NCI-H2081 (cell line): Measurements from ENCODE around the gene ABCC5.
"Not testable (repeated sequence)": the region's sequence is repeated elsewhere in the genome, so short reads cannot be mapped to it uniquely, and the experiment has no call there.

Source experiments
- DNase-seq, 2 experiments: peaks; one replicate each; lab custom pipeline; 2025; lab: John Stamatoyannopoulos, UW

ABCC5 gene

DNA sequence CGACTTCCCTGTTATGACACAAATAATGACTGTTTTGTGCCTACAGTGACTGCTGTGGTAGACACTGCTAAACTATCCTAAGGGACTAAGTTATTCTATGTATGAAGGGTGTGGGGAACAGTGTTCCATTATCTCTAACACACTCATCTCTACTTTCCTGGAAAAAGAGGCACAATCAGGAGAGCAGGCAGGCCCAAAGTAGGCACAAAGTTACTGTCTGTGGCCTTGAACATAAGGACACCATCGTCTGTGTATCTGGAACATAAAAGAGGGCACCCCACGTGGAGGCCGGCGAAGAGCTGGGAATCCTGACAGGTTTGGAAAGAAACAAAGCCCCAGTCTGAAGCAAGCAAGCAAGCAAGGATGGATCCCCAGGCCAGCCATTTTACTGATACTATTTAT, 1.5 kb downstream of the ABCC5 start:
- no peak for DNase-seq

DNA sequence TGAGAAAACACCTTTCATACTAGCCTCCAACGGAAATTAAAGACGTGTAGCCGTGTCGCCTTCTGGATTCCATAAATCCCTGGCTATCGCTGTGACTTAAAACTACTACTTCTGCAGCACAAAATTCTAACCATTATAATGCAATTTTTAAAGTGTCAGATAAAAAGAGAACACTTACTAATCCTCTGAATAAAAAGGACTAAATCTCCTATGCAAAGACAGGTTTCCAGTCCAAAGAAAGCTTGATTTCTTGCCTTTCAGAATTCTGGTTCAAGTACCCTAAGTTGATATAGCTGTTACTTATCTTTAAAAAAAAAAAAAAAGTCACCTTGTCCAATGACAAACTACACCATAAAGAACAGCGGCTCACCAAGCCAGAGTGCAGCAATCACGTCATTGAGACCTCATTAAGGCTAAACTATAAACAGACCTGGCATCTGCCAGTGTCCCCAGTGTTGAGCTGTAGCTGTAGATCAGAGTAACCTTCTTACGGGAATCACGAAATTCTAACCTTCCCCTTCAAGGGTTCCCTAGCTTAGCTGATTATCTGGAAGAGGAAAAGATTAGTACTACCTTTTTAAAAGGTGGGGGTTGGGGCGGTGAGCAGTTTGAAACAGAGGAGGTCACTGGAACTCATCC, 2.2 kb downstream of the ABCC5 start:
- peak; percentile 40 to 75 for DNase-seq

DNA sequence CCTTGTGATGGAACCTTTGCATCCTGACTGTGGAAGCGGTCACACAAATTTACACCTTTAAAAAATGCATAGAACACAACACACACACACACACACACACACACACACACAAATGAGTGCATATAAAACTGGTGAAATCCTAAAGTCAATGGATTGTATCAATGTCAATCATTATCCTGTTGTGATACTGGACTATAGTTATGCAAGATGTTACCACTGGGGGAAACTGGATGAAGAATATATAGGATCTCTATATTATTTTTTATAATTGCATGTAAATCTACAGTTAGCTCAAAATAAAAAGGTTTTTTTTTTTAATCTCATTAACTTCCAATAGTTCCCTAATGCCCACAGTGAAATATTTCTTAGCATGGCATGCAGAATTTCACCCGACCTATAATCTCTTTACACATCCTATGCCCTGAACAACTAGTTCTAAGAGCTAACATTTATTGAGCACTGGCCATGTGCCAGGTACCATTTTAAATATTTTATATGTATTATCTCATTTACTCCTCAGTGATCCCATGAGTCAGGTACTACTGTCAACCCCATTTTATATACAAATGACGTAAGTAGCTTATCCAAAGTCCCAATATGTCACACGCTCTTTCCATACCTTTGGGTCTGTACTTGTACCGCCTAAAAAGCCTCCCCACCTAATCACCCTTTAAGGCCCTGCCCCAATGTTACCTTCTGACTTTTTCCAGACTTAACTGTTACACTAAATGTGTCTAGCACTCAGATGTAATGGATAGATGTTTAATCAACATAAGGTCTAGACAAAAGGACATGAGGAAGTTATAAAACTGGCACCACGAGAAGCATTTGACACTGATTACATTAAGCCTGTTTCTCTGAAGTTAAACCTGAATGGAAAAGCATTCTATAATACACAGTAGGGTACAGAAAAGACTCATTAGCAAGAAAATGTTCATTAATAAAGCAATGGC, 5.5 kb downstream of the ABCC5 start:
- DNase-seq, result no peak

DNA sequence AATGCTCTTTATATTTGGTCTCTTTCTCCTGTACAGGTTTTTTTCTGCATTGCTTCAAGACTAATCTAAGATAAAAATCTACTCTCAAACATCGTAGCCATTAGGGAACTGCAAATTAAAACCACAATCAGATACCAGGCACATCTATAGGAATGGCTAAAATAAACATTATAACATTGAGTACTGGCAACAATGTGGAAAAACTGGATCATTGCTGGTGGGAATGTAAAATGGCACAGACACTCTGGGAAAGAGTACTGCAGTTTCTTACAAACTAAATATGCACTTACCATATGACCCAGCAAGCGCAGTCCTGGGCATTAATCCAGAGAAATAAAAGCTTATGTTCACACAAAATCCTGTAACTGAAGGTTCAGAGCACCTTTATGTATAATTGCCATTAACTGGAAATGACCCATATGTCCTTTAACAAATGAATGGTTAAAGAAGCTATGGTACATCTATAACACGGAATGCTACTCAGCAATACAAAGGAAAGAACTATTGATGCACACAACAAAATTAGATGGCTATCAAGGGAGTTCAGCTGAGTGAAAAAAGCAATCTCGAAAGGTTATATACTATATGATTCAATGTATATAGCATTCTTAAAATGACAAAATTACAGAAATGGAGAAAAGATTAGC, 6.3 kb downstream of the ABCC5 start:
- no peak for DNase-seq

DNA sequence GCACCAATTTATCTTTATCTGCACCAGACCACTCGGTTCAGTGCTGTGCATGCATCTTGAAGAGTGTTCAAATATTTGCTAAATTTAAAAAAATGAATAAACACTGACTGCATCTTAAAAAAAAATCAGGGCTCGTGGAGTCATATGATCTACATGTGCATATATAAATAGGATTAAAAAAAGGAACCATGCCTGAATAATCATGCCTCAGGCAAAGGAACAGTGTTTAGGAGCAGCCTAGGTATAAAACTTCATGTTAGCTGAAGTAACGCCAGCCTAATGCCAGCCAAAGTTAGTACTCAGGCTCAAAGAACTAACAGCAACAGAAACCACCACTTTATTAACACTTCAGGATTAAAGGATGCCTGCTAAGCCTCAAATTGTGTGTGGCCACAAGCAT, 9.5 kb downstream of the ABCC5 start:
- DNase-seq, result peak in 1 of 2 experiments; percentile 35

DNA sequence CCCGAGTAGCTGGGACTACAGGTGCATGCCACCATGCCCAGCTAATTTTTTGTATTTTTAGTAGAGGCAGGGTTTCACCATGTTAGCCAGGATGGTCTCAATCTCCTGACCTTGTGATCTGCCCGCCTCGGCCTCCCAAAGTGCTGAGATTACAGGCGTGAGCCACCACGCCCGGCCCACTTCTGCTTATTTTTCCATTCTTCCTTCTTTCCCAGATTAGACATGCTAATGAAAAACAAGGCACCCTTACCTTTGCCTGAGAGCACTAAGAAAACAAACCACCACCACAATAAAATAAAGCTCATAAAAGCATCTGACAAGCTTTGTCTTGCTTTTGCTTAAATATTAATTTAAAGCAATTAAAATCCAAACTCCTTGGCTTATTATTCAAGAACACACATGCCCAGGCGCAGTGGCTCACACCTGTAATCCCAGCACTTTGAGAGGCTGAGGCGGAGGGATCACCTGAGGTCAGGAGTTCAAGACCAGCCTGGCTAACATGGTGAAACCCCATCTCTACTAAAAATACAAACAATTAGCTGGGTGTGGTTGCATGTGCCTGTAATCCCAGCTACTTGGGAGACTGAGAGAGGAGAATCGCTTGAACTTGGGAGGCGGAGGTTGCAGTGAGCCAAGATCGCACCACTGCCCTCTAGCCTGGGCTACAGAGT, 10.4 kb downstream of the ABCC5 start:
- DNase-seq, result not testable (repeated sequence)

DNA sequence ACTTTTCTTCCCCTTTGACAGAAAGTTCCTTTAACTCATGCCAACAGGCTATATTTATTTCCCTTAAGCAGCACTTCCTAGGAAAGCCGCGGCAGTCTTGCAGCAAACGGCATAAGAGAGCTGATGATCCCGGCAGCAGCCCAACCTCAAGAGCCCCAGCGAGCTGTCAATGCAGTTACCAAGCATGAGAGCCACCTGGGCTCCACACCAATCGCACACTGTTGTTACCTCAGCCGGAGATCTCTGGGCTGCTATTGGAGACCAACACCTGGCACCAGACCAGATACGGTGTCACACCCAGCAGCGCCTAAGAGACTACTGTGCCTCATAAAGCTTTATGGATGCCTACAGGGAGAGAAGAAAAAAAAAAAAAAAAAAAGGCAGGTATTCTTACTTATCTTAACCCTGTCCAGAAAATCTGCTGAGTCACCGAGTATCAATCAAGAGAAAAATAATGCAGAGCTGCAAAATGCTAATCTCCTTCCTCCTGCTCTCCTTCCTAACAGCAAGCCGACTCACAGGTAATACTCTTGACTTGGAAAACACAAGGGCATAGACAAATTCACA, 11.7 kb downstream of the ABCC5 start:
- DNase-seq, result peak; percentile 99 to 100

DNA sequence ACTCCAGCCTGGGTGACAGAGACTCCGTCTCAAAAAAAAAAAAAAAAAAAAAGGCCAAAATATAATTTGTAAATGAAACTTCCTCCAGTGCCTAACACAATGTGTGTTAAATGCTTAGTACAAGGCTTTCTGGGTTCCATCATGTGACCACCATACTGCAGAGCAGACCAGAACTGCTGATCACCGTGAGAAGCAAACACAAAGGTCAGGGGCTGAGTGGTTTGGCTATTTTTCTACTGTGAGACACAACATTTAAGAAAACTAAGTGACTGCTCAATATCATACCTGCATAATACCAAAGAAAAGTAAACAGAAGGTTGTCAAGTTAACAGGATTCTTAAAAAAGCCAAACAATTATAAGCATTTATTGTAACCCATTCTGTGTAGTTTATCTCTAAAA, 13.2 kb downstream of the ABCC5 start:
- no peak for DNase-seq

DNA sequence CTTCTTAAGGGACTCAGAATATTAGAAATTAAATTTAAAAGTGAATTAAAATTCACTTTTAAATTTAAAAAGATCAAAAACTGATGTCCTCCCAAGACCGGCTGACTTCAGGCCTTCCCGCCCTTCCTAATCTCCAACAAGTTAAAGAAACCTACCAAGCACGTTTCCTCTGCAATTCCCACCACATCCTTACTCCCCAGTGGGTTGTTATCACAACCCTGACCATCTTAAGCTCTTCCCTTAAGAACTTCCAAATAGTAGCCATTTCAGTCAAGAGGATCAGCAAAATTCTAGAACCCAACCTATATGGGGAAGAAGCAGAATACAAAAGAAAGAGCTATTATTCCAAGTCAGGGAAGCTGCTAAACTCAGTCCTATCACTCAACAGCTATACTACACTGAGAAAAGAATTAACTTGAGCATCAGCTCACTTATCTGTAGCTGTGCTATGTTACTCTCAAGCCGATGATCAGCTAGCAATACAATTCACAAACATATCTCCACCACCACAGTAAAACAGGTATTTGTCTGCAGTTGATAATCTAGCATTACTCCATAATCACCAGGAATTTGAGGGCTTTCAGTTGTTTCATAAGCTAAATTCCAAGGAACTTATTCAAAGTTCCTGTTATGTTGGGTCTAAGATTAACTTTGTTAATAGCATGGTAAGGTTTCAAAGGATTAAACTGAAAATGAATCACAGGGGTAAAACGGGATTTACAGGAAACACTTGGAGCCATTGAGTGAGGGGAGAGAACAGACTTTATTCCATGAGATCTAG, 14.3 kb downstream of the ABCC5 start:
- no peak for DNase-seq

DNA sequence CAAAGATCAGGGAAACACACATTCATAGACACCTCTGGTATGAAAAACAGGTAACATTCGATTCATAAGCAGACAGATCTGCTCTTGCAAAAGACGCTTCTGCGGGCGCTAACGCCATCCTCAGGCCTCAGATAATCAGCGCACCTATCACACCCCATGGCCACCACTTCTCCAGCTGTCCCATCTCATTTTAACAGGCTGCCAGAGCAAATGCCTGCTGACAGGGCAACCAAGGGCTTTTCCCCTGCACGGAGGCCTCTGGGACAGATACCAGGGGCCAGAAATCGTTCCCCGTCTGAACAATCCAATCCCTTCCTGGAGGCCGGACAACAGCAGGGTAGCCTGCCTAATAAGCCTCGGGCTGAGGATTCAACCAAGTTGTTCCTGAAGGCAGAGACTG, 15.2 kb downstream of the ABCC5 start:
- no peak for DNase-seq

DNA sequence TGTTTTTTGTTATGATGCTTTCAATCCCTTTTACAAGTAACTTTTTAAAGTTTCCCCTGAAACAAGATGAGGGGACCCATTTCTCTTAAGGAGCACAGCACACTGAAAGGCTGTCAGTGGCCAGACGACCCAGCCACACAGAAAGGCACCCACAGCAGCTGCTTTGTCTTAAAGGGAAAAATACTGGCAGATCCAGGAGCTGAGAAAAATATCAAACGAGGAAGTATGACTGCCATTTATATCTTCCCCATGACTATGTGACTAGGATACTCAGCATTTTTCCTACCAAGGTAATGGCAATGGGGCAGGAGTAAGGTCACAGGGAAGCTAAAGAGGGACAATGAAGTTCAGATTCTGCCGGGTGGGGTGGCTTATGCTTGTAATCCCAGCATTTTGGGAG, 15.9 kb downstream of the ABCC5 start:
- DNase-seq, result no peak

DNA sequence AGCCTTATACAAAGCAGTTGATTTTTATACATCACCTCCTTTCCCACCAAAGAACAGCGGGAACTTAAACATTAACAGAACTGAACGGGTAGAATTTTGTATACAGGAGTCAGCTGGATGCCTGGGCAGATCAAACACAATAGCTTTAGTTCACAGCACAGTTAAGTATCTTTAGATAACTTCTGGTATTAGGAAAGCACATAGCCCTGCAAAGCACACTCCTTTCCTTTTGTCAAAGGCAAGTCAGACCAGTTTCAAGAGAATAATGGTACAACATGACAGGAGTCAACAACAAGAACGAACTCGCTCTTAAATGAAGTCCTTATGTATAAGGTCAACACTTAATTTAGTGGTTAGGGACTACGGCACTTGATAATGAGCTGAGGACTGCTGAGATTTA, 26.3 kb downstream of the ABCC5 start:
- no peak for DNase-seq

DNA sequence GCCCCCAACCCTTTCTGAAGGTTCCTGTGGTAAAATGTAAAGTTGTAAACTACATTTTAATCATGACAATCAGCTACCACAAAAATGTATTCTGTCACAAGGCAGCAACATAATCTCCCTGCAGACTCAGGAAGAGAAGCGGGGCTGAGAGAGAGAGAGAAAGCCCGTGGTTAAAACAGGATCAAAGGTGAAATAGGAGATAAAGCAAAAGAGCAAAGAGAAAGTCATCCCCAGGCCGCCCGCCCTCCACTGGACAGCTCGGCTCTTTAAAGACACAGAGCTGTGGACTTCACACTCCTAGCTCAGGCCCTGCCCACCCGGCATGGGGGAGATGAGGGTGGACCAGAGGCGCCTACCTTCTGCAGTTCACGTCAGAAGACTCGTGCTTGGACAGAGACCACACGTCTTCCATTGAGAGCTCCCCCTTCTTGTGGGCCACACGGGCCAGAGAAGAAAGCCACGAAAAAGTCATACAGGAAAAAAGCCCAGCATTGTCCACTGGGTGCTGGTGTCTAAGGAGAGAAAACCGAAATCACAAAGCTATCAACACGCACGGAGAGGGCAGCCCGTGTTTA, 29.4 kb downstream of the ABCC5 start:
- DNase-seq, result no peak

DNA sequence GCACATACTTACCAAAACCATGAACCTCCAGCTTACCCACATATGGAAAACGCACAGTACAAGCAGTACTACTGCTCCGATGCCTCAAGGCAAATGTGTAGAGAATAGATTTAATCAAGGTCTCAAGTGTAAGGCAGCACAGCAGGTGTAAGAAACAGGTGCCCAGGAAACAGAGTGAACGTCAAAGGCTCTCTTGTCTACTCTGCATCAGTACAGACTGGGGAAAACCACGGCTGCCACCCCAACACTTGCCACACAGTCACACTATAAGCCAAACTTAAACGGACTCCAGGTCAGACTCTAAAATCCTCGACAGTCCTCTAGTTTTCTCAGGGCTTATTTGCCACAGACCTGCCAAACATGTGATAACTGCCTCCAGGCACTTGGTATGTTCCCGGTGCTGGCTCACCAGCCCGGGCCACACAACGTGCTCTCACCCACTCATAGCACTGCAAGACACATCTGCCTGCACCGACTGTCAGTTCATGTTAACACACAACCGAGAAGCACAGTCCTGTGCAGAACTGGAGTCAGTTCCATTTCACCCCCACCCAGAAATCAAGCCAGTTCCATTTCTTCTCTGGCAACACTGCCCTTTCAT, 30.6 kb downstream of the ABCC5 start:
- DNase-seq, result no peak

DNA sequence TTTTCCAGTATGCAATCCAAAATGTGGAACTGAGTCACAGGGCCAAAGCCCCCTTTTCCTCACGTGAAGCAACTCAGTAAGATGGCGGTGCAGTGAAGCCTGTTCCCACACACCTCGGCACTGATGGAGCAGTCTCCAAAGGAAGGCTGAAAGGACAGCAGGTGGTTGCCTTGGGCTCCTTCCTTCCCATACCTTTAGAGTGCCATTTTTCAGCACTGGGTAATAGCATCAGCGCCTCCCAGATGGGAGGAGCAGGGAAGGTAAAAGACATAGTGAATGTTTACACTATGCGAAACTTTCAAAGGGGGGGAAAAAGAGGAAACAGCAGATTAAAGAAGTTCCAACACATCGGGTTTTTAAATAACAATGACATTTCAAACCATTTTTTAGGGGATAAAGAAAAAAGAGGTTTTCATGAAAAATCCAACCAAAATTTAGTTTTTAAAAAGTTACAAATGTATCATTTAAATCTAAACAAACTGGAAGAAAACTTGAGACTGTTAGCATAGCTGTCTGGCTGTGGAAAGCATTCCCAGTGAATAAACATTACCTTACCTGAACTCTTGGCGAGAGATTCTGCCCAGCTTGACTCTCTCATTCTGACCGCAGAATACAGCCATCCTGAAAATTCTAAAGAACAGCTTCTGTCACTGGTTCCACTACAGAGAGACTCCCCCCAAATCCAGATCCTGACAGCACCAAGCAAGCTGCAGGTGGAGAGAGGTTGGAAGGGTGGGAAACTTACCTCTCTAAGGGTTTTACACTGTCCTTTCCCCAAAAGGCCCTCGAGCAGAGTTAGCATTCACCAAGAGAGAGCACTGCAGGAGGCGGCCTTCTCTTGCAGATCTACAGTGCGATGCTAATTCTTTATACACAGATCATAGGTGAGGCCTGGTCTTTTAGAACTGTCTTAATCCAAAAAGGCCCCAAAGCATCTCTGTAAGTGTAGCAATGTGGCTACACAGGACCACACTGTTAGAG, 32.6 kb downstream of the ABCC5 start:
- no peak for DNase-seq

DNA sequence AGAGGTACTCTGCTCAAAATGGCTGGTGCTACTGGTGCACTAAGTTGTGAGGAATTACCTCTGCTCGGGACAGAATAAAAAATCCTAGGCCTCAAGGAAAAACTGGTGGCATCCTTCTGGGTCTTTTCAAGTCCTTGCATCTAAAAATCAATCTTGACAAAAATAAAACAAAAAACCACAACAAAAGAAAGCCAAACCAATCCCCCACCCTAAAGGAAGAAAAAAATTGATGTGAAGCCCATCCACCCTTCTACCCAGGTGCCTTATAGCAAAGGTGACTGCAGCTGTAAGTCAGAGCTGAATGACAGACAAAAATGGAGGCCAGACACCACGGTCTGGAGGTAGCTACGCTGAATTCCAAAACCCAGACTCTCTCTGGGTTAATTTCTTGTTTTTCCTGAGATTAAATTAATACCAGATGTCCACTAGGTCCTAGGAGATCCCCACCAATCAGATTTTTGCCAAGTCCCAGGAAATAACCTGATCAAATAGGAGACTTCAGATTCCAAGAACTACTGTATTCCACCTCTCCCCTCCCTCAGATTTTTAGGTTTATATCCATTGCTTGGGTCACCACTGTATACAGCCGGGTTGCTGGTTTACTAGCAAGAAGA, 33.5 kb downstream of the ABCC5 start:
- DNase-seq, result no peak

DNA sequence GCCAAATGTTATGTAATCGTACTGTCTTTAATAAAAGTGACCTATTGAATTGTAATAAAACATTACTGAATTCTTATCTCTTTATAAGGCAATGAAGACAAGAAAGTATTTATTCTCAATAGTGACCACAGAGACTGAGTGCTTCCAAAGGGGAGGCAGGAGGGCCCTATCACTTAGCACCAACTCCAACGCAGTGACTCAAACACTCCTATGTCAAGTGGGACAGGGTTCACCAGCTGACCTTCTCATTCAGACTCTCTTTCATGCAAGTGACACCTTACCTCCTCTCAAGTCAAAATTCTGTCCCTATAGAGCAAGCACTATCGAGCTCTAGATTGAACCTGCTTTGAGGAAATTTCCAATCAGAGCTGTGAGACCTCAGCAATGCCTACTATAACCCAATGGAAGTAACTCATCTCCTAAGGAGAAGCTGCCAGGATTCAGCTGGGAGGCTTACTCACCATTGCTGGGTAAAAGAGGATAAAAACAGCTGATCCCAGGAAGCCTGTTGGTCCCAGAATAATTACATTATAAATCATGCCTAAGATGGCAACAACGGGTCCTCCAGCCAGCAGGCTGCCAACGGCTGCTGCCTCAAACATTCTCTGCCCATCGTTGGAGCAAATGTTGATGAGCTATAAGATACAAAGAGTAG, 35.6 kb downstream of the ABCC5 start:
- no peak for DNase-seq

DNA sequence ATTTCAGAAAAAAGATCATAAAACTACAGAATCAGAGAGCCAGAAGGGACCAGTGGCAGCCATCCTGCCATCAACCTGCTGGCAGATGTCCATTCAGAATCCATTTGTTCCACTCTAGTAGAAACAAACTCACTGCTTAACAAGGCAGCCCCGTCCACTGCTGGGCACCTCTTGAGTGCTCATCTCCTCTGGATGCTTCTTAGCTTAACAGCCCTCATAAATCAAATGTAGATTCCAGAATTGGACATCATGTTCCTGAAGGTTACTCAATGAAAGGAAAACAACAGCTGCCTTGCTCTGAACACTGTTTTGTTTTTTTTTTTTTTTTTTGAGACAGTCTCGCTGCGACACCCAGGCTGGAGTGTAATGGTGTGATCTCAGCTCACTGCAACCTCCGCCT, 37.3 kb downstream of the ABCC5 start:
- no peak for DNase-seq
